UCSD-AML1 (cell line): Measurements from ENCODE around the gene PDE4B.
A peak's percentile ranks its signal among the peaks of the same experiment; 100 is the strongest.

ENCODE experiments used
- DNase-seq: peaks from one replicate; lab custom pipeline; 2025; ENCODE audit not compliant: unreplicated experiment; lab: John Stamatoyannopoulos, UW

Gene PDE4B

DNA sequence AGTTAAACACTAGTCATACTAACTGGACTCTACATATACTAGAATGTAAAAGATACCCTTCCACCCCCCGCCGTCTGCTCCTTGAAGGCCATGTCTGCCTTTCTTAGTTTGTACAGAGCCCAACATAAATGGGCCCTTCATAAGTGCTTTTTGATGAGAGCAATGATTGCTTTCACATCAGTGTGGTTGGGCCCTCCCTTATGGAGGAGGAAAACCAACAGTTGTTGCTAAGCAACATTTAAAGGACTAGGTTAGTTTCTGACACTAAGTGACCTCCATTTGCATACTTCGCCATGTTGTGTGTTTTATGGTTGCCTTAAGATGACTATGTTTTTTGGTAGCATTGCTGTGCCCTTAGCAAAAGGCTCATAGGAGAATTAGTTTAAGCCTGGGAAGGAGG, 559.2 kb downstream of the PDE4B start:
- DNase-seq, result no peak

- DNase-seq, result no peak
Observed at GRCh38 chr1:66352792-66353191, 560.1 kb downstream of the PDE4B start.

GRCh38 chr1:66353257-66353656, 560.6 kb downstream of the PDE4B start:
- DNase-seq, result no peak

GRCh38 chr1:66354311-66355201, 561.9 kb downstream of the PDE4B start:
- no peak for DNase-seq

GRCh38 chr1:66355756-66356155, 563.1 kb downstream of the PDE4B start:
- no peak for DNase-seq

DNA sequence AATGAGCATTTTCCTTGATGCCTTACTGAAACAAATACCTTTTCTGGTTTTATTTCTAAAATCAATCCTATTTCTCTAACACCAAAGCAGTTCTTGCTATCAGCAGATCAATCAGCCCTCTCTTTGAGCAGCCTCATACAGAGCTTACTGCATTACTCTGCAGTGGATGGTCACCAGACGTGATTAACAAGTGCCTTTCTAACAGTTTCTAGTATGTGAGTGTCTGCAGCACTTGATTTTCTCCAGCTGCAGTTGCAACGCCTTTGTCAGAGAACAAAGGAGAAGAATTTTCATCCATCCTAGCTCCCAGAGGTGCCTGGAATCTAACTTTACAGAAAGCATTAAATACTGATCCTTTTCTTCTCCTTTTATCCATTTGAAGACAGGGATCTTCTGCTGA, 563.9 kb downstream of the PDE4B start:
- no peak for DNase-seq

DNA sequence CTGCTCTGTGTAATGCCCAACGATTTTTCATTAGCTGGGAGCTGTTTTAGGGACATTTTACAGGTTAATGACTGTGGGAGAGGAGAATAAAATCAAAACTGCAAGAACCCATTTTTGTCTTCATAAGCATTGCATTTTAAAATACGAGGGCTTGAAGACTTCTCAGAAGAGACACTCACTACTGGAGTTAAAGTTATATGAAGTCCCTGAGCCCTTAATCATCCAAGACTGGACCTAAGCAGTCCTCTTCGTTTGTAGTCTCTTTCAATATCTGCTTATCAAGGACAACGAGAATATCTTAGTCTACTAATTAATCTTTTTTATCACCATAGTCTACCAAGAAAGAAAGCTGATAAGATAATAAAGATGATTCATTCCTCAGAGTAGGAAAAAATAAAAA, 564.3 kb downstream of the PDE4B start:
- no peak for DNase-seq

DNA sequence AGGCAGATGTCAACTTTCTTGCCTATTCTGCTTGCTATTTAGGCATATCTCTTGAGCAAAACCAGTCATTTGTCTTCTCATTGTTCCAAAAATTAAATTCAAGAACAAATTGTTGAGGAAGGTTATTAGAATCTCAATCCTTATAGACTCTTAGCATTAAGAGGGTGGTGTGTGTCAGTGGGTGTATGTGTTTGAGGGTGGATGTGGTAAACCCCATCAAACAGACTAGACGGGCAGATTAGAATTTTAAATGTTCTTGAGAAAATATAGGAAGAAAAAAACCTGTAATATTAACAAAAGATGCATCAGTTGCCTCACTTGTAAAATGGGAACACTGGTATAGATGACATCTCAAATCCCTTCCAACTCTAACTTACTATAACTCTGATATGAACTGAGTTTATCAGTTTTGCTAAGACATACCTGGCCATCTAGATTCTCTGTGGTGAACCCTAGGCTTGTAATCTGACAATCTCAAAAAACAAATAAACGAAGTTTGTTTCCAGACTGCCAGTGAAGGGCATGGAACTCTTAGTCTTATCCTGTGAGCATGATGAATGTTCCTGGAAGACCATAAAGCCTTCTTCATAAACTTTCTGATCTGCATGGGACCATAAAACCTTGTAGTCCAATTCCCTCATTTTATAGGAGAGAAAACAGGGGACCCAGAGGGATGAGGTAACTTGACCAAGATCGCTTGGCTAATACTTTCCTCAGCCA, 564.9 kb downstream of the PDE4B start:
- no peak for DNase-seq

DNA sequence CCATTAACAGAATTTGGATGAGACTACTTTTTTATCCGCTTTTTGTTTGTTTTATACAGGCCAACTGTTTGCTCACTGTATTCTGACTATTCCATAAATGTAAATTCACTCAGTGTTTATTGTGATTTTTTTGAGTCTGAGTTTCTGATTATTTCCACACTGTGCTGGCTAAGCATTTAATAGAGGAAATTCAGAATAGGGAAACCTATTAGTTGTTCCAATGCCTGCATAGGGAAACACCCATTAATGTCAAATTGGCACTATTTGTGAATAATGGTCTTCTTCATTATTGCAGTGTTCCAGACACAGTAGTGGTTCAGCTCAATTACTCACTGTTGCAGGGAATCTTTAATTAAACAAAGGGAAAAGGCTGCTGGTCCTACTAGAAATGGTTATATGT, 566.6 kb downstream of the PDE4B start:
- no peak for DNase-seq

DNA sequence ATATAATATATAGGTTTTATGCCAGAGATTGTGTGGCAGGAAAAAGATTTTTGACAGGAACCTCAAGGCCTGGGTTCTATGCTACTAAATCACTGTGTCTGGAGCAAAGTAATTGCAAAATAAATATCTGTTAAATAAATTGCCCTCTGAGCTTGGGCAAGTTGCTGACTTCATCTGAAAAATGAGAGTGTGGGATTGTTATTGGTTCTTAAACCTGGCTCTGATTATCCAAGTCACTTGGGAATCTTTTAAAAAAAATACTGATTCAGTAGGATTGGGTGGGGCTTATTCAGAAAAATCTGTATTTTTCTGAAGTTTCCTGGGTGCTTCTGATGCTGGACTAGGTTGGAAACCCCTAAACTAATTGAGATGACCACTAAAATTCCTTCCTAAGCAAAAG, 567.1 kb downstream of the PDE4B start:
- no peak for DNase-seq

DNA sequence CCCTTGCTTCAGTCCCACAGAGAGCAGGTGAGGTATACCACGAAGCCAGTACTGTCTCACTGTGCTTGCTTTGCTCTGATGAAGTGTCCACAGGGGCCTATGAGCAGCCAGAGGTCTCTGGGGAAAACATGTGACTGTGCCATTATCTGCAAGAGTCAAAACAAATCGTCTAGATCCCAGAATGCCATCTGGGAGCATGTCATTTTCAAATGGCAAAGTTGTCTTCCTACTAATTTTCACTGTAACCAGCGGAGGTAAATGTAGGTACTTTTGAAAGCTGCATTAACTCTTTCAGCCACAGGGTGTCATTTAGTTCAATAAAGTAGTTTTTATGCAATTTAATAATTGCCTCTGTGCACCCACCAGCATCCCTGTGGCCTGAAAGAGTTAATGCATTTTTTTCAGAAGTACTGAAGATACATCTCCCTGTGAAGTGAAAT, 567.6 kb downstream of the PDE4B start:
- DNase-seq, result no peak

- no peak for DNase-seq
Observed at GRCh38 chr1:66364578-66365391, 572.1 kb downstream of the PDE4B start.

DNA sequence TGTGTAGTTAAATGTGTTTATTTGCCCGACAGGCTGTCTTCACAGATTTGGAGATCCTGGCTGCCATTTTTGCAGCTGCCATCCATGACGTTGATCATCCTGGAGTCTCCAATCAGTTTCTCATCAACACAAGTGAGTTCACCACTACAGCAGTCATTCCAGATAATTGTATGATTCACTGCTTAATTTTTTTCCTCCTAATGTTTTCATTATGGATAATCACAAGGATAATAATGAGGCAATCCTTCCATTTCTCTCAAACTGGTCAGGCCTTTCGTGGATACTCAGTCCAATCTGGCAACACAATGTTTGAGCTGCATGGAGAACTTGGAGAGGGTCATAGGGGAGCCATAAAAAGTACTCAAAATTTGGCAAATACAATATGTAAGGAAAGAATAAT, 572.9 kb downstream of the PDE4B start:
- DNase-seq, result no peak

- no peak for DNase-seq
Observed at GRCh38 chr1:66366634-66367033, 573.9 kb downstream of the PDE4B start.

DNA sequence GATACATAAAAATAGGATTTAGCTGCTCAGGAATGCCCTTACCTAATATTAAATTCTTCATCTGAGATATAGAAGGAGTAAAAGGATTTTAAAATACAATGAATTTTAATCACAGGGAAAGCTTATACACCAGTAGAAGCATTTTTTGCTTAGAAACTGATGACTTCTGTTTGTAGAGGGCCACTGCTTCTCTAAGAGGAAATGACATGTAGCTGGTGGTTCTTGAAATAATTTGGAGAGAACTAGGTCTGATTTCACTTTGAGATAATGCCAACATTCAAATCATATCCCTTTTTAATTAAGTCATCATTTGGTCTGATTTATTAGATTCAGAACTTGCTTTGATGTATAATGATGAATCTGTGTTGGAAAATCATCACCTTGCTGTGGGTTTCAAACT, 574.7 kb downstream of the PDE4B start:
- DNase-seq, result no peak

DNA sequence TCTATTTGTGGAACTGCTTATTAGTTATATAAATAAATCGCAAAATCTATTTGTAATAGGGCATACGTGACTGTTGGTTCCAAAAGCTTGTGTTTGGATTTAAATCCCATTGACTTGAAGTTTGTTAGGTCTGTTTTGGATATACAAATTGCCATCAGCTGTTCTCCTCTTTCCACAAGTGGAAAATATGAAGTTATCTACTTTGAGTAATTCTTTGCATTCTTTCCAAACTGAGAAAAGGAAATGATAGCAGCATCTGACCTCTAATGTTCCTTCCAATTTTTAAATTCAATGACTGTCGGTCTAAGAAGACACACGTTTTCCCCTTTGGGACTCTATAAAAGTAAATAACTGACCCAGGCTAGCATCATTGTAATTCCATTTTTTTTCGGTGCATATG, 575.6 kb downstream of the PDE4B start:
- no peak for DNase-seq

- DNase-seq, result no peak
Observed at GRCh38 chr1:66370462-66370971, 577.8 kb downstream of the PDE4B start.

- peak; percentile 41 for DNase-seq
Observed at GRCh38 chr1:66371233-66372005, 578.7 kb downstream of the PDE4B start.

DNA sequence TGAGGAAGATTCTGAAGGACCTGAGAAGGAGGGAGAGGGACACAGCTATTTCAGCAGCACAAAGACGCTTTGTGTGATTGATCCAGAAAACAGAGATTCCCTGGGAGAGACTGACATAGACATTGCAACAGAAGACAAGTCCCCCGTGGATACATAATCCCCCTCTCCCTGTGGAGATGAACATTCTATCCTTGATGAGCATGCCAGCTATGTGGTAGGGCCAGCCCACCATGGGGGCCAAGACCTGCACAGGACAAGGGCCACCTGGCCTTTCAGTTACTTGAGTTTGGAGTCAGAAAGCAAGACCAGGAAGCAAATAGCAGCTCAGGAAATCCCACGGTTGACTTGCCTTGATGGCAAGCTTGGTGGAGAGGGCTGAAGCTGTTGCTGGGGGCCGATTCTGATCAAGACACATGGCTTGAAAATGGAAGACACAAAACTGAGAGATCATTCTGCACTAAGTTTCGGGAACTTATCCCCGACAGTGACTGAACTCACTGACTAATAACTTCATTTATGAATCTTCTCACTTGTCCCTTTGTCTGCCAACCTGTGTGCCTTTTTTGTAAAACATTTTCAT, 579.9 kb downstream of the PDE4B start:
- peak; percentile 22 for DNase-seq

- DNase-seq, result peak; percentile 48
Observed at GRCh38 chr1:66373157-66373591, 580.5 kb downstream of the PDE4B start.
